ENCODE data around the gene SORCS1.

- TF ChIP-seq CTCF (IDR thresholded peaks at IDR 0.05; ENCODE audit: low read depth, low read length, missing input control) (no peak), MAX (IDR thresholded peaks at IDR 0.05) (no peak), SP1 (IDR thresholded peaks at IDR 0.05) (no peak), YY1 (IDR thresholded peaks at IDR 0.05) (no peak), REST (IDR thresholded peaks at IDR 0.05) (no peak), RXRA (IDR thresholded peaks at IDR 0.05) (no peak), ZBTB33 (IDR thresholded peaks at IDR 0.05) (no peak), FOXA1 (IDR thresholded peaks at IDR 0.05) (no peak)
These were observed 569.2 kb downstream of the SORCS1 start for GRCh38 chr10:106595281-106595680.
